Colonic mucosa (tissue), 4 donors: ENCODE measurements around the gene PLCB1. TPM values are rescaled to one million over a fixed set of nuclear protein-coding genes. Genes with fewer than 3 reads are reported as not detected.

ENCODE experiments used
- DNase-seq: peaks from one replicate; pipeline ENCODE4 v3.0.0-alpha.2; 2020
- H3K27ac ChIP-seq: fragments of 200-600 bp; one replicate; pipeline ENCODE4 v1.8.0; 2021
- H3K27me3 ChIP-seq: fragments of 200-600 bp; one replicate; pipeline ENCODE4 v1.8.0; 2021
- H3K36me3 ChIP-seq: fragments of 200-600 bp; one replicate; pipeline ENCODE4 v1.8.0; 2021
- H3K4me1 ChIP-seq: fragments of 200-600 bp; one replicate; pipeline ENCODE4 v1.8.0; 2021; ENCODE audit warnings: mild to moderate bottlenecking
- H3K4me3 ChIP-seq: fragments of 200-600 bp; one replicate; pipeline ENCODE4 v1.8.0; 2021
- H3K9ac ChIP-seq, 2 donors: one replicate each; pipeline ENCODE4 v1.7.0; 2013; ENCODE audit warnings: control low read depth in 2 of 2, low read depth in 2 of 2, low read length in 2 of 2
- H3K9me3 ChIP-seq: fragments of 200-600 bp; one replicate; pipeline ENCODE4 v1.8.0; 2021
- CTCF ChIP-seq: fragments of 200-600 bp; IDR thresholded peaks from one replicate; pipeline ENCODE4 v1.8.0; 2022; ENCODE audit warnings: antibody characterized with exemption, mild to moderate bottlenecking
- intact Hi-C: fragments of 100-400 bp; cut with DNase I; formaldehyde crosslinking; loops from one replicate; pipeline ENCODE4 v1.14.1; 2022
- total RNA-seq, 2 donors: library from RNA; stranded (reverse); fragmentation: NEBNext Ultra II Directional in 1 of 2; extraction: Animal tissue kit (Norgen Biotek cat#: 25700) in 1 of 2; gene quantifications; one replicate each; pipeline ENCODE4 v1.2.1, GENCODE V29; 2021
- donor health status: healthy.
- donor health status: DM: no; HTN: no; CAD: no.
- donor health status: DM: no; HTN: no; CAD: no.

The PLCB1 gene
- total RNA-seq, 2 donors from 2014 or later: 8.3 to 9.6 TPM

- Histone ChIP-seq H3K36me3 (no peaks in the 10 kb centered on the region), H3K27ac (no peak overlapping the region), H3K9me3 (no peaks in the 10 kb centered on the region), H3K9ac (no peak overlapping the region), H3K4me1 (no peaks in the 10 kb centered on the region), H3K27me3 (no peaks in the 10 kb centered on the region), H3K4me3 (no peak overlapping the region)
- intact Hi-C loops: no loop called here
- no peak for TF ChIP-seq CTCF
- DNase-seq: no peak
Measured at GRCh38 chr20:8663424-8663823, 531.4 kb downstream of the PLCB1 start.

GRCh38 chr20:8664778-8665177 is 532.7 kb downstream of the PLCB1 start:
- intact Hi-C loops: no loop called here
- no peak for TF ChIP-seq CTCF

GRCh38 chr20:8667306-8667705 is 535.2 kb downstream of the PLCB1 start:
- DNase-seq: no peak
- Histone ChIP-seq H3K4me1 (no peaks in the 10 kb centered on the region), H3K9me3 (no peaks in the 10 kb centered on the region), H3K27me3 (no peaks in the 10 kb centered on the region), H3K9ac (no peak overlapping the region), H3K4me3 (no peak overlapping the region), H3K27ac (no peak overlapping the region), H3K36me3 (no peaks in the 10 kb centered on the region)
- intact Hi-C loops: no loop called here
- TF ChIP-seq CTCF: no peak

More at GRCh38 chr20:8664778-8665177, 532.7 kb downstream of the PLCB1 start:
- Histone ChIP-seq H3K4me3 (no peak overlapping the region), H3K36me3 (no peaks in the 10 kb centered on the region), H3K9ac (no peak overlapping the region), H3K27me3 (no peaks in the 10 kb centered on the region), H3K9me3 (no peaks in the 10 kb centered on the region), H3K4me1 (no peaks in the 10 kb centered on the region), H3K27ac (no peak overlapping the region)
- DNase-seq: no peak

GRCh38 chr20:8670207-8670892 is 538.3 kb downstream of the PLCB1 start:
- intact Hi-C loops: no loop called here
- no peaks in the 10 kb centered on the region for H3K27me3 ChIP-seq
- TF ChIP-seq CTCF: no peak
- H3K4me1 ChIP-seq: no peaks in the 10 kb centered on the region
- no peaks in the 10 kb centered on the region for H3K9me3 ChIP-seq
- no peak overlapping the region for H3K4me3 ChIP-seq
- H3K27ac ChIP-seq: no peak overlapping the region
- DNase-seq: no peak
- no peaks in the 10 kb centered on the region for H3K36me3 ChIP-seq
- no peak overlapping the region for H3K9ac ChIP-seq

GRCh38 chr20:8670893-8671215 is 538.8 kb downstream of the PLCB1 start:
- intact Hi-C loops: no loop called here
- Histone ChIP-seq H3K27ac (no peak overlapping the region), H3K4me1 (no peaks in the 10 kb centered on the region), H3K9ac (no peak overlapping the region), H3K27me3 (no peaks in the 10 kb centered on the region), H3K4me3 (no peak overlapping the region), H3K9me3 (no peaks in the 10 kb centered on the region), H3K36me3 (no peaks in the 10 kb centered on the region)
- DNase-seq: no peak
- no peak for TF ChIP-seq CTCF
